ENCODE results near the gene RFLNA.
A peak's percentile ranks its signal among the peaks of the same experiment; 100 is the strongest.

Gene RFLNA

GRCh38 chr12:124348659-124349380 lies 53.9 kb downstream of the RFLNA start:
- no peak for DNase-seq
- TF ChIP-seq POLR2A (IDR thresholded peaks at IDR 0.05; ENCODE audit: low read length) (no peak), GATA1 (IDR thresholded peaks at IDR 0.05; ENCODE audit: low read depth, low read length) (no peak)

- no peak for DNase-seq
- TF ChIP-seq POLR2A (IDR thresholded peaks at IDR 0.05; ENCODE audit: low read length) (no peak), GATA1 (IDR thresholded peaks at IDR 0.05; ENCODE audit: low read depth, low read length) (no peak)
Observed at GRCh38 chr12:124350491-124350890, 55.6 kb downstream of the RFLNA start.

GRCh38 chr12:124351422-124351821 lies 56.5 kb downstream of the RFLNA start:
- TF ChIP-seq GATA1 (IDR thresholded peaks at IDR 0.05; ENCODE audit: low read depth, low read length) (no peak), POLR2A (IDR thresholded peaks at IDR 0.05; ENCODE audit: low read length) (no peak)
- no peak for DNase-seq

- no peak for TF ChIP-seq GATA1 (IDR thresholded peaks at IDR 0.05; ENCODE audit: low read depth, low read length)
- TF ChIP-seq POLR2A (IDR thresholded peaks at IDR 0.05; ENCODE audit: low read length), result no peak
- DNase-seq, result no peak
Observed at GRCh38 chr12:124352257-124352656, 57.4 kb downstream of the RFLNA start.

GRCh38 chr12:124352839-124353238 lies 57.9 kb downstream of the RFLNA start:
- DNase-seq, result peak; percentile 64 to 66
- TF ChIP-seq GATA1 (IDR thresholded peaks at IDR 0.05; ENCODE audit: low read depth, low read length) (no peak), POLR2A (IDR thresholded peaks at IDR 0.05; ENCODE audit: low read length) (no peak)

- no peak for DNase-seq
Observed at GRCh38 chr12:124354400-124354799, 59.5 kb downstream of the RFLNA start.

GRCh38 chr12:124356221-124356620 lies 61.3 kb downstream of the RFLNA start:
- TF ChIP-seq GATA1 (IDR thresholded peaks at IDR 0.05; ENCODE audit: low read depth, low read length) (no peak), POLR2A (IDR thresholded peaks at IDR 0.05; ENCODE audit: low read length) (no peak)

More at GRCh38 chr12:124354400-124354799, 59.5 kb downstream of the RFLNA start:
- TF ChIP-seq GATA1 (IDR thresholded peaks at IDR 0.05; ENCODE audit: low read depth, low read length), result no peak
- no peak for TF ChIP-seq POLR2A (IDR thresholded peaks at IDR 0.05; ENCODE audit: low read length)

GRCh38 chr12:124357616-124358015 lies 62.7 kb downstream of the RFLNA start:
- DNase-seq, result no peak
- no peak for TF ChIP-seq POLR2A (IDR thresholded peaks at IDR 0.05; ENCODE audit: low read length)
- no peak for TF ChIP-seq GATA1 (IDR thresholded peaks at IDR 0.05; ENCODE audit: low read depth, low read length)

More at GRCh38 chr12:124356221-124356620, 61.3 kb downstream of the RFLNA start:
- DNase-seq, result no peak

GRCh38 chr12:124358572-124358971 lies 63.7 kb downstream of the RFLNA start:
- DNase-seq, result no peak
- TF ChIP-seq POLR2A (IDR thresholded peaks at IDR 0.05; ENCODE audit: low read length) (no peak), GATA1 (IDR thresholded peaks at IDR 0.05; ENCODE audit: low read depth, low read length) (no peak)

GRCh38 chr12:124359671-124360581 lies 65.0 kb downstream of the RFLNA start:
- TF ChIP-seq GATA1 (IDR thresholded peaks at IDR 0.05; ENCODE audit: low read depth, low read length) (no peak), POLR2A (IDR thresholded peaks at IDR 0.05; ENCODE audit: low read length) (no peak)
- DNase-seq, result no peak

- no peak for TF ChIP-seq GATA1 (IDR thresholded peaks at IDR 0.05; ENCODE audit: low read depth, low read length)
- TF ChIP-seq POLR2A (IDR thresholded peaks at IDR 0.05; ENCODE audit: low read length), result no peak
- no peak for DNase-seq
Observed at GRCh38 chr12:124361074-124361970, 66.4 kb downstream of the RFLNA start.

GRCh38 chr12:124361996-124362395 lies 67.1 kb downstream of the RFLNA start:
- no peak for DNase-seq
- TF ChIP-seq GATA1 (IDR thresholded peaks at IDR 0.05; ENCODE audit: low read depth, low read length) (no peak), POLR2A (IDR thresholded peaks at IDR 0.05; ENCODE audit: low read length) (no peak)

GRCh38 chr12:124363353-124363965 lies 68.6 kb downstream of the RFLNA start:
- no peak for DNase-seq
- no peak for TF ChIP-seq GATA1 (IDR thresholded peaks at IDR 0.05; ENCODE audit: low read depth, low read length)
- TF ChIP-seq POLR2A (IDR thresholded peaks at IDR 0.05; ENCODE audit: low read length), result no peak

Data from erythroblast (primary cell).